GM18517 (cell line): ENCODE data around the gene KRTAP9-7.
"Not testable (repeated sequence)": the region's sequence is repeated elsewhere in the genome, so short reads cannot be mapped to it uniquely, and the experiment has no call there.

Experiments used
- ATAC-seq: cut with Tn5 transposase; IDR thresholded peaks from one replicate; pipeline ENCODE4 v1.9.1; 2021; ENCODE audit warnings: mild to moderate bottlenecking, moderate library complexity; ENCODE audit not compliant: unreplicated experiment

KRTAP9-7 gene

DNA sequence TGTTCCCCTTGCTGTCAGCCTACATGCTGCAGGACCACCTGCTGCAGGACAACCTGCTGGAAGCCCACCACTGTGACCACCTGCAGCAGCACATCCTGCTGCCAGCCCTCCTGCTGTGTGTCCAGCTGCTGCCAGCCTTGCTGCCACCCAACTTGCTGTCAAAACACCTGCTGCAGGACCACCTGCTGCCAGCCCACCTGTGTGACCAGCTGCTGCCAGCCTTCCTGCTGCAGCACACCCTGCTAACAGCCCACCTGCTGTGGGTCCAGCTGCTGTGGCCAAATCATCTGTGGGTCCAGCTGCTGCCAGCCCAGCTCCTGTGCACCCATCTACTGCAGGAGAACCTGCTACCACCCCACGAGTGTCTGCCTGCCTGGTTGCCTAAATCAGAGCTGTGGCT, 4.2 kb upstream of the KRTAP9-7 start:
- not testable (repeated sequence) for ATAC-seq

GRCh38 chr17:41271858-41272257, 3.6 kb upstream of the KRTAP9-7 start:
- no peak for ATAC-seq

DNA sequence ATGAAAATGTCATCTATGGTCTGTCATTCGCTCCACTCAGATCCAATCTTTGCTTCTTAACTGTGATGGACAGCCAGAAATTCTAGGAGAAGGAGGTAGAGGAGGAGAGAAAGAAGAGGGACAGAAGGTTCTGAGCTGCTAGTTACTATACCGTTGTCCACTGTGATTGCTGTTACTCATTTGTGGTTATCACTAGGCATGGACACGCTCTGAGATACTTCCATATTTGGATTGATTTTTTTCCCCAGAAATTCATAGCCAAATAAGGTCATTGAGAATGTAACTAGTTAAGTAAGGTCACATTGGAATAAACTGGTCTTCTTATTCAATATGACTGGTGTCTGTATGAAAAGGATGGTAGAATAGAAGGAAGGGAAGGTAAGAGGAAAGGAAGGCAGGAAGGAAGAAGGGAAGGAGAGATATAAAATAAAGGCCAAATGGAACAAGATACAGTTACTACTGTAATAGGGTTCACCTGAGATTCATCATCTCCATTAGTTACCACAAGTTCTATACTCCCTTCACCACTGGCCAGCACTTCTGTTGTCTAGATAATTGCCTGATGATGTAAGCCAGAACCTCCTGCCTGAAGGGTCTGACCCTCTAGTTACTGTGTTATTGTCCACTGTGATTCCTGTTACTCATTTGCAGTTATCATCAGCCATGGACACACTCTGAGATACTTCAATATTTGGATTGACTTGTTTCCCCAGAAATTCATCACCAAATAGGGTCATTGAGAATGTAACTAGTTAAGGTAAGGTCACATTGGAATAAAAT, 2.9 kb downstream of the KRTAP9-7 start:
- ATAC-seq: no peak

DNA sequence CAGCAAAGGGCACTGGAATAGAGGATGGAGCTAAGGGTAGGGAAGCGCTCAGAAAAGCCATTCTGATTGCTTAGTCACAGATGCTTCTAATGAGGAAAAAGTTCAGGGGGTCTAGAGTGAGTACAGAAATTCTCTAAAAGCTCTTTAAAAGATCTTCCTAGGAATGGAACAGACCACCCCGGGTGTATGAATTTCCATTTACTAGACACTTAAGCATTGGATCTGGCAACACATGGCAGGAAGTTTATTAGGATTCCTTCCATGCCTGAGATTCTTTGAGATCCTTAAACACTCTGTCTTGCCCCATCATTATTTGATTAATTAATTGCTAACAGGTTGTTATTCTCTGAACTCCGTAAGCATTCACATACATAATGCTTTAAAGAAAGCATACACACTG, 8.5 kb downstream of the KRTAP9-7 start:
- no peak for ATAC-seq

DNA sequence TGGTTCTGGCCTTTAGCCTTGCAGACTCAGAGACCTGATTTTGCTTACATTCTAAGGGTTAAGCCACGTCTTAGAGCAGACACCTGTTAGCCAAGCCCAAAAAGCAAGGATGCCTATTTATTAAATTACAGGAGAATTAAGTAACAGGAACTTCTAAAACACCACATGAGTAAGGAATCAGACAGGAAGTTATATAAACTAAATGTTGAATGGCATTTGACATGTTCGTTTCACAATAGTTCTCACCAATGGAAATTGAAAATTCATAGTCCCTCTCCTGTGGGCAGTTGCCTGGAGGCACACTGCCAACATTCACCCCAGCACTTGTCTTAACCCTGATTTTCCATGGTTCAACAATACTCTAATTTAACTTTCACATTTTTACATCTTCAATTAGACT, 9.0 kb downstream of the KRTAP9-7 start:
- ATAC-seq: no peak

GRCh38 chr17:41287050-41287449, 11.6 kb downstream of the KRTAP9-7 start:
- ATAC-seq: no peak

- ATAC-seq: no peak
Observed at GRCh38 chr17:41294016-41294415, 18.5 kb downstream of the KRTAP9-7 start.

- ATAC-seq: no peak
Observed at GRCh38 chr17:41296846-41297245, 21.3 kb downstream of the KRTAP9-7 start.

- no peak for ATAC-seq
Observed at GRCh38 chr17:41298458-41299135, 23.1 kb downstream of the KRTAP9-7 start.

GRCh38 chr17:41301204-41301790, 25.8 kb downstream of the KRTAP9-7 start:
- no peak for ATAC-seq

- ATAC-seq: no peak
Observed at GRCh38 chr17:41301916-41302901, 26.7 kb downstream of the KRTAP9-7 start, which contains the start of gene KRTAP29-1. Gene KRTAP29-1, minus strand, starts transcription at chr17:41302851. Its CDS starts 0 bp downstream, at chr17:41302851.

DNA sequence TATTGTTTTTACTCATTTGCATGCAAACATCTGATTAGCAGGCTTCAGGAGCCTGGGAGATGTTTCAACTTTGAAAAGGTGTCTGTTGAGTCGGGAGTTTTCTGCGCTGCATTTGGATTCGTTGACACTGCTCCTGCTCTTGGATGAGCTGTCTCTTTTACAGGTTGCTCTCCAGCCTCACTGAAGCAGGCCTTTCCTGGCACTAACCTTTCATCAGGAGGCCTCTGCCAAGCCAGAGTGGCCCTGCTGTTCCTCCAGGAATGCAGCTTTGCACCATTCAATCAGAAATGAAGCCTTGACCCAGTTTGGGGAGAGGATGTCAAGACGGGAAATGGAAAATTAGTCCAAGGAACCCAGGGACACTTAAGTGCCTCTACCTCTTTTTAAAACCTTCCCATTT, 27.5 kb downstream of the KRTAP9-7 start:
- no peak for ATAC-seq

DNA sequence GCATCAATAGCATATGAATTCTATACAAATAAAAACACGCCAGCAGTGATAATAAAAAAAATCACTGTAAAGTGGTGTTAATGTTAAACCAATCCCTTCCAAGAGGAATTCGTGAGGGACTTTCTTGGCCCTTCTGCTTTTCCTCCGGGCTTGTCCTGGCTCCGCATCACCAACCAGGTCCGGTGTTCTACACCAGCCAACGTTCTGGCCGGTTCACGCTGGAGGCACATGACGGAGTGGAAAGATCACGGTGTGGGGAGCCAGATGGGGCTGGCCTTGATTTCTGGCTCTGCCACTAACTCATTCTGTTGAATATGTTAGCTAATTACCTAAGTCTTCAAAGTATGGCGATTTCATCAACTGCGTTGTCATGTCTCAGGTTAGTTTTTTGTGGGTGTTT, 28.6 kb downstream of the KRTAP9-7 start:
- no peak for ATAC-seq

GRCh38 chr17:41307647-41308046, 32.1 kb downstream of the KRTAP9-7 start:
- no peak for ATAC-seq

- ATAC-seq: peak; percentile 64
Observed at GRCh38 chr17:41308251-41308917, 32.9 kb downstream of the KRTAP9-7 start.

- peak; percentile 29 for ATAC-seq
Observed at GRCh38 chr17:41308918-41309359, 33.4 kb downstream of the KRTAP9-7 start, which contains the start of gene KRTAP16-1. Gene KRTAP16-1, minus strand, starts transcription at chr17:41309309. Its CDS starts 56 bp downstream, at chr17:41309253.

- no peak for ATAC-seq
Observed at GRCh38 chr17:41311111-41311510, 35.6 kb downstream of the KRTAP9-7 start.

DNA sequence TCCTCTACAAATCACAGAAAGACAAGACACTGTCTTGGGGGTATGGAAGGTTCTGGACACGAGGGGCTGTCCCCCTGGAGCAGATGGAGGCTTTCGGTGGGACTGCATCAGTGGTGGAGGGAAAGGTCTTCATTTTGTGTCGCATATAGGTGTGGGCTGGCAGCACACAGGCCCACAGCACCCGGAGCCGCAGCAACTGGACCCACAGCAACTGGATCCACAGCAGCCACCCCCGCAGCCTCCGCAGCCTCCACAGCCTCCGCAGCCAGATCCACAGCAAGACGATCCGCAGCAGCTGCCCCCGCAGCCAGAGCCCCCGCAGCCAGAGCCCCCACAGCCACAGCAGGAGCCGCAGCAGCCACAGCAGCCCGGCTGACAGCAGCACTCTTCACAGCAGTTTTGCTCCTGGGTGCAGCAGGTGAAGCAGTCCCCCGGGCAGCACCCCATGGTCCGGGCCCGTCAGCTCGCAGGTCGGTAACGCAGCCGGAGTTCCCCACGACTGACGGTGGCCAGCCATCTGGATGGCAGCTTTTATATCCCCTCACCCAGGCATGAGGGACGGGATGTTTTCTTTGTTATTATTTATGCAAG, 39.8 kb downstream of the KRTAP9-7 start, which contains the start of gene KRTAP17-1:
Gene KRTAP17-1, minus strand, starts transcription at position 507 of the 591 bp plus-strand sequence. Its CDS starts 60 bp downstream, at position 447.
- ATAC-seq: no peak

DNA sequence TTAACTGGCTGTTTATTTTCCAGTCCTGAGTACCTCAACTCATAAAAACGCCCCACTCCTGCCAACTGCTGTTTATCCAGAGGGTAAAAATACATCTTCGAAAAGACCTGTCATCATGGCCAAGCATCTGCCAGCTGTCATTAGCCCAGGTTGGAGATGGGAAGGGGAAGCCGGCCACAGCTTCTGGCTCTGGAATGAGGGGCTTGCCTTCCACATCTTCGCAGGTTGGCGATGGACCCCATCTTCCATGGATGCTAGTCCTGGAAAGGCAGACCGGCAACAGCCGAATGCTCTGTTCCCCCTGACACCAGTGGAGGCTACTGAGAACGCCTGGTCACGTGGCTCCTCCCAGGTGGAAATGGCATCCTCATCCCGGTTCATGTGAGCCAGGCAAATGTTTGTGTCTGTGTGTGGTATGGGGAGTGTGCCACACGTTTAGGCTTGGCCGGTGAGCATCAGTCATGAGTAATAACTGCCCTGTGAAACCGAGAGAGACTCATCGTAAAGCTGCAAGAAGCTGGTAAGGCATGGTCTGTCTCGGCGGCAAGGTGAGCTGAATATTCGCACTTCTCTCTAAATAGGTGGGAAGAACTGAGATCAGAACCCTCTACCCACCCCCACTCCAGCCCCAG, 40.4 kb downstream of the KRTAP9-7 start:
- ATAC-seq: no peak
